Activated T-cell treated with anti-CD3 and anti-CD28 coated beads for 24 hours (primary cell): ENCODE data around the gene FAT4.

Experiments used
- DNase-seq: peaks from one replicate; pipeline ENCODE4 v3.0.0-alpha.2; 2020; ENCODE audit warnings: low read depth

Gene FAT4

GRCh38 chr4:125314676-125315575, at the start of gene FAT4:
Gene FAT4, plus strand, starts transcription at chr4:125314955. Its CDS starts 1,457 bp downstream, at chr4:125316412.
- DNase-seq, result no peak

GRCh38 chr4:125265846-125266245, 48.9 kb upstream of the FAT4 start:
- DNase-seq, result no peak

GRCh38 chr4:125266901-125267604, 47.7 kb upstream of the FAT4 start:
- no peak for DNase-seq

GRCh38 chr4:125267630-125268029, 47.1 kb upstream of the FAT4 start:
- no peak for DNase-seq

GRCh38 chr4:125268068-125268755, 46.5 kb upstream of the FAT4 start:
- no peak for DNase-seq

GRCh38 chr4:125276811-125277210, 37.9 kb upstream of the FAT4 start:
- no peak for DNase-seq

- DNase-seq, result no peak
Measured at GRCh38 chr4:125277790-125278189, 37.0 kb upstream of the FAT4 start.

GRCh38 chr4:125280892-125281403, 33.8 kb upstream of the FAT4 start:
- no peak for DNase-seq

- no peak for DNase-seq
Measured at GRCh38 chr4:125283707-125284279, 31.0 kb upstream of the FAT4 start.

- no peak for DNase-seq
Measured at GRCh38 chr4:125297116-125297515, 17.6 kb upstream of the FAT4 start.

GRCh38 chr4:125303058-125303457, 11.7 kb upstream of the FAT4 start:
- no peak for DNase-seq

GRCh38 chr4:125303821-125304220, 10.9 kb upstream of the FAT4 start:
- DNase-seq, result no peak

GRCh38 chr4:125306112-125306511, 8.6 kb upstream of the FAT4 start:
- no peak for DNase-seq

- DNase-seq, result no peak
Measured at GRCh38 chr4:125306533-125306932, 8.2 kb upstream of the FAT4 start.

GRCh38 chr4:125311503-125311902, 3.3 kb upstream of the FAT4 start:
- no peak for DNase-seq

GRCh38 chr4:125313497-125313896, 1.3 kb upstream of the FAT4 start:
- no peak for DNase-seq

GRCh38 chr4:125313989-125314667, 627 bp upstream of the FAT4 start:
- DNase-seq, result no peak

- no peak for DNase-seq
Measured at GRCh38 chr4:125315576-125316400, 1.0 kb downstream of the FAT4 start.

- no peak for DNase-seq
Measured at GRCh38 chr4:125316401-125316790, 1.6 kb downstream of the FAT4 start.

GRCh38 chr4:125316791-125317524, 2.2 kb downstream of the FAT4 start:
- DNase-seq, result no peak
